Thyroid gland (tissue), 4 donors: ENCODE measurements around the gene PDE3B.

Experiments
- CTCF ChIP-seq, 6 experiments: fragments of 200-600 bp in 3 of 6; fragments of 450-650 bp in 3 of 6; sonication (generic) in 3 of 6; IDR thresholded peaks; one replicate each; pipeline ENCODE4 v1.5.1; 2016 to 2019; ENCODE audit warnings: antibody characterized with exemption in 6 of 6, mild to moderate bottlenecking in 2 of 6, inconsistent platforms in 1 of 6, moderate library complexity in 1 of 6
- POLR2A ChIP-seq, 2 donors: fragments of 450-650 bp; IDR thresholded peaks; one replicate each; pipeline ENCODE4 v1.6.1; 2017; ENCODE audit warnings: antibody characterized with exemption in 2 of 2, mild to moderate bottlenecking in 2 of 2, moderate library complexity in 1 of 2

DNA sequence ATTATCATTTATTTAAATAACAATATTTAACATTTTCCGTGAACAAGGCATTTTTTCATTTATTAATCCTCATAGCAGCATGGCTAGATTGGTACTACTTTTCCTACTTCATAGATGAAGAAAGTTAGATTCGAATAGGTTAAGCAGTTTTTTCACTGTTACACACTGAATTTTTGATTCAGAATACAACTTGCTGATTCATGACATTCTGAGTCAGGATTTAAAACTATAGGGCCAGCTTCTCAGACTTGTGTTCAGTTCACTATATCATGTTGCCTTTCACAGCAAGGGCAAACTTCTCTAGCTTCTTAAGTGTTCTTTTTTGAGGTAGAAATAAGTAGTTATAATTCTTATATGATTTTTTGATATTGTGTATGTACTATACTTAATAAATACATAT lies 216.9 kb downstream of the PDE3B start:
- TF ChIP-seq CTCF (IDR thresholded peaks at IDR 0.05) (no peak), POLR2A (IDR thresholded peaks at IDR 0.05) (no peak)
